Measurements from ENCODE around the gene ATP23. TPM values are rescaled to one million over a fixed set of nuclear protein-coding genes. Genes with fewer than 3 reads are reported as not detected.

The ATP23 gene
- total RNA-seq (2021; ENCODE audit: unreplicated experiment) (9.1 TPM), Bru-seq, nascent RNA (percentile 56 among the genes with signal in this experiment), BruChase-seq, experiment 1, labeled RNA remaining after a 6-hour chase (percentile 48 among the genes with signal in this experiment), BruChase-seq, experiment 2, labeled RNA remaining after a 2-hour chase (percentile 53 among the genes with signal in this experiment)
- polyA plus RNA-seq (2012): 9.6 and 10.1 TPM in 2 replicates
- long read RNA-seq, transcript ATP23-201 (6 exons, 1,245 nt): major isoform, 8 of 10 reads
- long read RNA-seq, partial matches to known transcripts: 0 of 10 reads
- long read RNA-seq, other reads (novel, unspliced or antisense): 2 of 10 reads

DNA sequence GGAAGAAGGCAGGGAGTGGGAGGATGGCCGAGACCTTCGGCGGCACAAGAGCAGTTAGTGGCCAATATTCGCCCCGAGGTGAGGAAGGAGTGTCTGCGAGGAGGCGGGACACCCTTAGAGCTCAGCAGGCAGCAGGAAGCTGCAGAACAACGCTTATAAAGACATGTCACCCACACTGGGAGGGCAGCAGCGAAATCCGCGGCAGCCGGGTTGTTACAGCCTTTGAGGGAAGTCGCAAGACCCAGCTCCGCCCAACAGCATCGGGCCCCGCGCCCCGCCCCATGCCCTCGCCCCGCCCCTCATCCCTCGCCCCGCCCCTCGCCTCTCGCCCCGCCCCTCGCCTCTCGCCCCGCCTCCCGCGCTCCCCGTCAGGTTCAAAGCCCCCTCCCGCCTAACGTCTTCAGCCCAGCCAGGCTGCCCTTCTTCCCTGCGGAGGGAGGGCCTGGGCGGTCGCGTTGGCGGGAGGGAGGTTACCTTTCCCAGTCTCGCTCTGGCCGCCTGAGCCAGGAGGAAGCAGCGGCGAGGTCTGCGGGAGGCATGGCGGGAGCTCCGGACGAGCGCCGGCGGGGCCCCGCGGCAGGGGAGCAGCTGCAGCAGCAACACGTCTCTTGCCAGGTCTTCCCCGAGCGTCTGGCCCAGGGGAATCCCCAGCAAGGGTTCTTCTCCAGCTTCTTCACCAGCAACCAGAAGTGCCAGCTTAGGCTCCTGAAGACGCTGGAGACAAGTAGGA is at the start of gene ATP23:
Gene ATP23 (plus strand): TSS at position 403 of the 730 bp plus-strand sequence. CDS start 135 bp downstream, at position 538.
- Histone ChIP-seq H3K9me3 (ENCODE audit: control insufficient read depth in 1 of 2, insufficient read depth in 1 of 2, low read depth in 1 of 2, low read length in 2 of 2) (no peaks in the 10 kb centered on the region), H3K79me2 (ENCODE audit: insufficient read depth, low read length) (no peaks in the 10 kb centered on the region), H4K20me1 (ENCODE audit: insufficient read depth) (no peaks in the 10 kb centered on the region), H3K36me3 (ENCODE audit: control insufficient read depth in 1 of 2, insufficient read depth in 2 of 2, low read length in 2 of 2) (no peaks in the 10 kb centered on the region), H3K27ac (ENCODE audit: low read depth, low read length) (peak within 1 kb of the TSS; percentile 60), H3K4me1 (ENCODE audit: control insufficient read depth in 1 of 2, insufficient read depth in 2 of 2, low read length in 2 of 2) (peaks cover 10 to 19% of the 10 kb centered on the region in 2 experiments; a peak in 3 of 4 replicates), H3K4me3 (replicated peaks in 1 of 2; ENCODE audit: low read depth in 1 of 2, low read length in 2 of 2) (peak within 1 kb of the TSS; percentile 75 to 86), H2AFZ (ENCODE audit: low read depth, low read length, poor library complexity, severe bottlenecking) (peak within 1 kb of the TSS; percentile 55), H3K9ac (ENCODE audit: low read length) (peak within 1 kb of the TSS; percentile 77), H3K4me2 (ENCODE audit: low read length) (peak within 1 kb of the TSS; percentile 90), H3K9me2 (ENCODE audit: insufficient read depth) (no peaks in the 10 kb centered on the region), H3K27me3 (ENCODE audit: insufficient read depth, low read length) (no peaks in the 10 kb centered on the region)
- peak; percentile 93 for ATAC-seq
- no TSS peak for BruUV-seq (replicated peaks)
- POLR2A ChIA-PET: interaction anchor here (0.7 to 1.5 kb wide), 6 partner anchors 10 to 751 kb away, joined by 3 to 4 read pairs (median 4); partner anchors contain the start of gene CYP27B1
- RAD21 ChIA-PET (ENCODE audit: low non-redundant PET in 1 of 2, low total read pairs in 2 of 2, uncharacterized antibody in 2 of 2, unreplicated experiment in 2 of 2): no interaction called here
- CTCF ChIA-PET: no interaction called here
- DNase-seq (ENCODE audit: low read depth, low spot score): peak; percentile 81
- intact Hi-C loops (cut with micrococcal nuclease): no loop called here
- TF ChIP-seq JUND (IDR thresholded peaks at IDR 0.05): no peak
- peak; percentile 72 for TF ChIP-seq SIN3A (IDR thresholded peaks at IDR 0.05; ENCODE audit: low read depth)
- peak; percentile 66 for TF ChIP-seq EGR1 (IDR thresholded peaks at IDR 0.05; ENCODE audit: low read depth)
- no peak; the same call in 1 of the 2 replicates for TF ChIP-seq SRF (IDR thresholded peaks at IDR 0.05; ENCODE audit: low read depth)
- peak; percentile 76 for TF ChIP-seq YY1 (IDR thresholded peaks at IDR 0.05; ENCODE audit: extremely low read depth, insufficient replicate concordance, low read depth, low read length)
- no peak for TF ChIP-seq CEBPB (IDR thresholded peaks at IDR 0.05; ENCODE audit: low read depth)
- no peak for TF ChIP-seq CTCF (IDR thresholded peaks at IDR 0.05 in 2 of 3, conservative IDR thresholded peaks at IDR 0.05 in 1 of 3; ENCODE audit: borderline replicate concordance in 1 of 3, insufficient read depth in 1 of 3, low read depth in 2 of 3, low read length in 2 of 3)
- TF ChIP-seq RAD21 (IDR thresholded peaks at IDR 0.05; ENCODE audit: low read depth): no peak
- TF ChIP-seq, protein P1, sequence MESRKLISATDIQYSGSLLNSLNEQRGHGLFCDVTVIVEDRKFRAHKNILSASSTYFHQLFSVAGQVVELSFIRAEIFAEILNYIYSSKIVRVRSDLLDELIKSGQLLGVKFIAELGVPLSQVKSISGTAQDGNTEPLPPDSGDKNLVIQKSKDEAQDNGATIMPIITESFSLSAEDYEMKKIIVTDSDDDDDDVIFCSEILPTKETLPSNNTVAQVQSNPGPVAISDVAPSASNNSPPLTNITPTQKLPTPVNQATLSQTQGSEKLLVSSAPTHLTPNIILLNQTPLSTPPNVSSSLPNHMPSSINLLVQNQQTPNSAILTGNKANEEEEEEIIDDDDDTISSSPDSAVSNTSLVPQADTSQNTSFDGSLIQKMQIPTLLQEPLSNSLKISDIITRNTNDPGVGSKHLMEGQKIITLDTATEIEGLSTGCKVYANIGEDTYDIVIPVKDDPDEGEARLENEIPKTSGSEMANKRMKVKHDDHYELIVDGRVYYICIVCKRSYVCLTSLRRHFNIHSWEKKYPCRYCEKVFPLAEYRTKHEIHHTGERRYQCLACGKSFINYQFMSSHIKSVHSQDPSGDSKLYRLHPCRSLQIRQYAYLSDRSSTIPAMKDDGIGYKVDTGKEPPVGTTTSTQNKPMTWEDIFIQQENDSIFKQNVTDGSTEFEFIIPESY (IDR thresholded peaks at IDR 0.05; ENCODE audit: extremely low read depth, insufficient replicate concordance, low read length): no peak
- TF ChIP-seq CBX3 (IDR thresholded peaks at IDR 0.05; ENCODE audit: low read depth): peak; percentile 73; the same call in 1 of the 2 replicates
- TF ChIP-seq, protein P2, sequence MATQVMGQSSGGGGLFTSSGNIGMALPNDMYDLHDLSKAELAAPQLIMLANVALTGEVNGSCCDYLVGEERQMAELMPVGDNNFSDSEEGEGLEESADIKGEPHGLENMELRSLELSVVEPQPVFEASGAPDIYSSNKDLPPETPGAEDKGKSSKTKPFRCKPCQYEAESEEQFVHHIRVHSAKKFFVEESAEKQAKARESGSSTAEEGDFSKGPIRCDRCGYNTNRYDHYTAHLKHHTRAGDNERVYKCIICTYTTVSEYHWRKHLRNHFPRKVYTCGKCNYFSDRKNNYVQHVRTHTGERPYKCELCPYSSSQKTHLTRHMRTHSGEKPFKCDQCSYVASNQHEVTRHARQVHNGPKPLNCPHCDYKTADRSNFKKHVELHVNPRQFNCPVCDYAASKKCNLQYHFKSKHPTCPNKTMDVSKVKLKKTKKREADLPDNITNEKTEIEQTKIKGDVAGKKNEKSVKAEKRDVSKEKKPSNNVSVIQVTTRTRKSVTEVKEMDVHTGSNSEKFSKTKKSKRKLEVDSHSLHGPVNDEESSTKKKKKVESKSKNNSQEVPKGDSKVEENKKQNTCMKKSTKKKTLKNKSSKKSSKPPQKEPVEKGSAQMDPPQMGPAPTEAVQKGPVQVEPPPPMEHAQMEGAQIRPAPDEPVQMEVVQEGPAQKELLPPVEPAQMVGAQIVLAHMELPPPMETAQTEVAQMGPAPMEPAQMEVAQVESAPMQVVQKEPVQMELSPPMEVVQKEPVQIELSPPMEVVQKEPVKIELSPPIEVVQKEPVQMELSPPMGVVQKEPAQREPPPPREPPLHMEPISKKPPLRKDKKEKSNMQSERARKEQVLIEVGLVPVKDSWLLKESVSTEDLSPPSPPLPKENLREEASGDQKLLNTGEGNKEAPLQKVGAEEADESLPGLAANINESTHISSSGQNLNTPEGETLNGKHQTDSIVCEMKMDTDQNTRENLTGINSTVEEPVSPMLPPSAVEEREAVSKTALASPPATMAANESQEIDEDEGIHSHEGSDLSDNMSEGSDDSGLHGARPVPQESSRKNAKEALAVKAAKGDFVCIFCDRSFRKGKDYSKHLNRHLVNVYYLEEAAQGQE (IDR thresholded peaks at IDR 0.05; ENCODE audit: low read depth): no peak
- TF ChIP-seq EZH2 (IDR thresholded peaks at IDR 0.05): no peak
- peak; percentile 68 for TF ChIP-seq SP1 (IDR thresholded peaks at IDR 0.05; ENCODE audit: low read depth)
- TF ChIP-seq FOSL1 (IDR thresholded peaks at IDR 0.05; ENCODE audit: low read depth): no peak
- peak; percentile 78 for TF ChIP-seq TCF7L2 (IDR thresholded peaks at IDR 0.05; ENCODE audit: borderline replicate concordance, extremely low read depth, insufficient read depth, insufficient read length)
- TF ChIP-seq, protein P3, sequence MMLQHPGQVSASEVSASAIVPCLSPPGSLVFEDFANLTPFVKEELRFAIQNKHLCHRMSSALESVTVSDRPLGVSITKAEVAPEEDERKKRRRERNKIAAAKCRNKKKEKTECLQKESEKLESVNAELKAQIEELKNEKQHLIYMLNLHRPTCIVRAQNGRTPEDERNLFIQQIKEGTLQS (IDR thresholded peaks at IDR 0.05): no peak
- TF ChIP-seq POLR2A (IDR thresholded peaks at IDR 0.05; ENCODE audit: borderline replicate concordance, extremely low read depth, insufficient read depth, insufficient read length): peak; percentile 92
- no peak for TF ChIP-seq EZH2phosphoT487 (IDR thresholded peaks at IDR 0.05; ENCODE audit: borderline replicate concordance)
